Left kidney (tissue), 8 donors: ENCODE measurements around the gene CRHBP. TPM values are rescaled to one million over a fixed set of nuclear protein-coding genes. Genes with fewer than 3 reads are reported as not detected.
"Not testable (repeated sequence)": the region's sequence is repeated elsewhere in the genome, so short reads cannot be mapped to it uniquely, and the experiment has no call there.

Experiments
- DNase-seq: peaks from one replicate; pipeline ENCODE4 v3.0.0-alpha.2; 2013
- long read RNA-seq, 8 donors: transcript quantifications; one replicate each; lab custom pipeline, GENCODE V29; 2026
- polyA plus RNA-seq: library from polyadenylated mRNA; unstranded; fragments of 120-200 nt; gene quantifications from one replicate; pipeline ENCODE4 v1.2.1, GENCODE V29; 2013; ENCODE audit not compliant: insufficient read length

Gene CRHBP
- polyA plus RNA-seq = 24.2 TPM
- long read RNA-seq, donor 1, transcript CRHBP-202 (2 exons, 455 nt) = major isoform, 10 of 29 reads
- long read RNA-seq, donor 1, transcript CRHBP-201 (7 exons, 1,980 nt) = minor isoform, 6 of 29 reads
- long read RNA-seq, donor 1, partial matches to known transcripts = 13 of 29 reads
- long read RNA-seq, donor 1, other reads (novel, unspliced or antisense) = 0 of 29 reads
- long read RNA-seq, donor 2, transcript CRHBP-202 (2 exons, 455 nt) = major isoform, 10 of 15 reads
- long read RNA-seq, donor 2, partial matches to known transcripts = 0 of 15 reads
- long read RNA-seq, donor 2, other reads (novel, unspliced or antisense) = 0 of 15 reads
- long read RNA-seq, donor 3, transcript CRHBP-202 (2 exons, 455 nt) = major isoform, 15 of 21 reads
- long read RNA-seq, donor 3, transcript CRHBP-201 (7 exons, 1,980 nt) = minor isoform, 5 of 21 reads
- long read RNA-seq, donor 3, partial matches to known transcripts = 0 of 21 reads
- long read RNA-seq, donor 3, other reads (novel, unspliced or antisense) = 0 of 21 reads
- long read RNA-seq, donor 4, partial matches to known transcripts = 0 of 1 reads
- long read RNA-seq, donor 4, other reads (novel, unspliced or antisense) = 0 of 1 reads
- long read RNA-seq, donor 5, transcript CRHBP-201 (7 exons, 1,980 nt) = minor isoform, 9 of 20 reads
- long read RNA-seq, donor 5, transcript CRHBP-202 (2 exons, 455 nt) = major isoform, 11 of 20 reads
- long read RNA-seq, donor 5, partial matches to known transcripts = 0 of 20 reads
- long read RNA-seq, donor 5, other reads (novel, unspliced or antisense) = 0 of 20 reads
- long read RNA-seq, donor 6, transcript CRHBP-202 (2 exons, 455 nt) = major isoform, 6 of 11 reads
- long read RNA-seq, donor 6, transcript CRHBP-201 (7 exons, 1,980 nt) = minor isoform, 5 of 11 reads
- long read RNA-seq, donor 6, partial matches to known transcripts = 0 of 11 reads
- long read RNA-seq, donor 6, other reads (novel, unspliced or antisense) = 0 of 11 reads
- long read RNA-seq, donor 7, transcript CRHBP-202 (2 exons, 455 nt) = major isoform, 14 of 24 reads
- long read RNA-seq, donor 7, transcript CRHBP-201 (7 exons, 1,980 nt) = minor isoform, 9 of 24 reads
- long read RNA-seq, donor 7, partial matches to known transcripts = 0 of 24 reads
- long read RNA-seq, donor 7, other reads (novel, unspliced or antisense) = 0 of 24 reads
- long read RNA-seq, donor 8, partial matches to known transcripts = 0 of 6 reads
- long read RNA-seq, donor 8, other reads (novel, unspliced or antisense) = 0 of 6 reads

- DNase-seq = no peak
Measured at GRCh38 chr5:76952795-76953536, at the start of gene CRHBP. TSS of gene CRHBP (plus strand) at chr5:76953045. CDS start at chr5:76953135, 90 bp downstream.

GRCh38 chr5:76908166-76908565 is 44.7 kb upstream of the CRHBP start:
- no peak for DNase-seq

GRCh38 chr5:76910344-76910933 is 42.4 kb upstream of the CRHBP start:
- not testable (repeated sequence) for DNase-seq

- DNase-seq = not testable (repeated sequence)
Measured at GRCh38 chr5:76914671-76915070, 38.2 kb upstream of the CRHBP start.

- no peak for DNase-seq
Measured at GRCh38 chr5:76918539-76918938, 34.3 kb upstream of the CRHBP start.

- no peak for DNase-seq
Measured at GRCh38 chr5:76920491-76920890, 32.4 kb upstream of the CRHBP start.

- DNase-seq = no peak
Measured at GRCh38 chr5:76926329-76927105, 26.3 kb upstream of the CRHBP start.

GRCh38 chr5:76927961-76928360 is 24.9 kb upstream of the CRHBP start:
- DNase-seq = no peak

- no peak for DNase-seq
Measured at GRCh38 chr5:76930083-76930482, 22.8 kb upstream of the CRHBP start.

- no peak for DNase-seq
Measured at GRCh38 chr5:76938177-76938576, 14.7 kb upstream of the CRHBP start.

GRCh38 chr5:76941000-76941399 is 11.8 kb upstream of the CRHBP start:
- no peak for DNase-seq

- no peak for DNase-seq
Measured at GRCh38 chr5:76941442-76941841, 11.4 kb upstream of the CRHBP start.

- DNase-seq = no peak
Measured at GRCh38 chr5:76942581-76942980, 10.3 kb upstream of the CRHBP start.

GRCh38 chr5:76943006-76943405 is 9.8 kb upstream of the CRHBP start:
- no peak for DNase-seq

- DNase-seq = no peak
Measured at GRCh38 chr5:76944638-76945037, 8.2 kb upstream of the CRHBP start.

GRCh38 chr5:76945238-76945637 is 7.6 kb upstream of the CRHBP start:
- DNase-seq = not testable (repeated sequence)

- DNase-seq = no peak
Measured at GRCh38 chr5:76946090-76946489, 6.8 kb upstream of the CRHBP start.

- no peak for DNase-seq
Measured at GRCh38 chr5:76947082-76947503, 5.8 kb upstream of the CRHBP start.

- DNase-seq = no peak
Measured at GRCh38 chr5:76953551-76954382, 922 bp downstream of the CRHBP start.
